Lower leg skin (tissue), 4 donors: ENCODE measurements around the gene TTC16. TPM values are rescaled to one million over a fixed set of nuclear protein-coding genes. Genes with fewer than 3 reads are reported as not detected.

Experiments
- DNase-seq, 2 donors: peaks; one replicate each; pipeline ENCODE4 v3.0.0-alpha.2; 2019; ENCODE audit warnings: low spot score in 2 of 2
- H3K4me3 ChIP-seq: fragments of 200-600 bp; sonication (generic); 2 replicates; pipeline ENCODE4 v1.5.1; 2017; ENCODE audit warnings: mild to moderate bottlenecking, low read depth; ENCODE audit not compliant: poor library complexity, severe bottlenecking
- POLR2A ChIP-seq, 2 donors: fragments of 450-650 bp; IDR thresholded peaks; one replicate each; pipeline ENCODE4 v1.6.1; 2016 to 2017; ENCODE audit warnings: antibody characterized with exemption in 2 of 2, mild to moderate bottlenecking in 1 of 2, moderate library complexity in 1 of 2
- WGBS, 2 donors: methylation state at CpG; one replicate each; pipeline ENCODE4 v1.1.5; 2018; 5-methylcytosine and 5-hydroxymethylcytosine counted together
- intact Hi-C: fragments of 100-400 bp; cut with DNase I; formaldehyde crosslinking; loops from one replicate; pipeline ENCODE4 v1.15.0; 2023; ENCODE audit warnings: low total_unique reads
- total RNA-seq, 4 donors: library from RNA; depleted of rRNA; stranded (reverse); fragments of >200 nt; gene quantifications; one replicate each; pipeline ENCODE4 v1.1.0, GENCODE V29; 2016
- TF ChIP-seq, protein P1 (sequence below), 3 donors: fragments of 450-650 bp; IDR thresholded peaks; one replicate each; pipeline ENCODE4 v1.5.1; 2016; ENCODE audit warnings: antibody characterized with exemption in 3 of 3, mild to moderate bottlenecking in 3 of 3, moderate library complexity in 2 of 3

TTC16 gene
- total RNA-seq, 4 donors from 2014 or later: 0.25 TPM; not detected in 3

DNA sequence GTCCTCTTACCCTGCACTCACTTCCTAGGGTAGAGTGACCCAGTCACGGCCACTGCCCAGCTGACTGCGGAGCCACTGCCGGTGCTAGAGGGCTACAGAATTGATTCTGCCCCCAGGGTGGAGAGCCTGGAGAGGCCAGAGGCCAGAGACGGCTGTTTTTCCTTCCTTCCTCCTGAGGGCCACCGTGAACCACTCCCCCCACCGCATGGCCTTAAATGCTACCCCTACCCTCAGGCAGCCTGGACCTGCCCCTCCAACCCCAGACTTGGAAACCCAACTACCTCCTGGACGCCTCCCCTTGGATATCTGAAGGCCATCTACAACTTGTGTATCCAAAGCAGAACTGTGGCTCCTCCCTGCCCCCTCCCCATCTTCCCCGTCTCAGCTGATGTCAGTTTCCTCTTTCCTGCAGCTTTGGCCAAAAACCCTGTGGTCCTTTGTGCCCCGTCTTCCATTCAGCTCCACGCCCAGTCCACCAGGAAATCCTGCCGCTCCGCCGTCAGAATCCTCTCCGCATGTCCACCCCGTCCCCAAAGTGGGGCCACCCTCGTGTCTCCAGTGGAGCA lies 46.3 kb downstream of the TTC16 start:
- DNase-seq: peak in 1 of 2 donors; percentile 88
- intact Hi-C loops: no loop called here
- TF ChIP-seq, protein P1, sequence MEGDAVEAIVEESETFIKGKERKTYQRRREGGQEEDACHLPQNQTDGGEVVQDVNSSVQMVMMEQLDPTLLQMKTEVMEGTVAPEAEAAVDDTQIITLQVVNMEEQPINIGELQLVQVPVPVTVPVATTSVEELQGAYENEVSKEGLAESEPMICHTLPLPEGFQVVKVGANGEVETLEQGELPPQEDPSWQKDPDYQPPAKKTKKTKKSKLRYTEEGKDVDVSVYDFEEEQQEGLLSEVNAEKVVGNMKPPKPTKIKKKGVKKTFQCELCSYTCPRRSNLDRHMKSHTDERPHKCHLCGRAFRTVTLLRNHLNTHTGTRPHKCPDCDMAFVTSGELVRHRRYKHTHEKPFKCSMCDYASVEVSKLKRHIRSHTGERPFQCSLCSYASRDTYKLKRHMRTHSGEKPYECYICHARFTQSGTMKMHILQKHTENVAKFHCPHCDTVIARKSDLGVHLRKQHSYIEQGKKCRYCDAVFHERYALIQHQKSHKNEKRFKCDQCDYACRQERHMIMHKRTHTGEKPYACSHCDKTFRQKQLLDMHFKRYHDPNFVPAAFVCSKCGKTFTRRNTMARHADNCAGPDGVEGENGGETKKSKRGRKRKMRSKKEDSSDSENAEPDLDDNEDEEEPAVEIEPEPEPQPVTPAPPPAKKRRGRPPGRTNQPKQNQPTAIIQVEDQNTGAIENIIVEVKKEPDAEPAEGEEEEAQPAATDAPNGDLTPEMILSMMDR (IDR thresholded peaks at IDR 0.05): no peak
- no peak for TF ChIP-seq POLR2A (IDR thresholded peaks at IDR 0.05)
- 43 to 52% methylated on average over 16 of the region's 16 CpGs for WGBS, 2 donors
- no peak overlapping the region for H3K4me3 ChIP-seq

GRCh38 chr9:127763918-127764384 lies 48.1 kb downstream of the TTC16 start:
- intact Hi-C loops: no loop called here
- no peak overlapping the region for H3K4me3 ChIP-seq
- 50 to 69% methylated on average over 7 of the region's 7 CpGs for WGBS, 2 donors
- no peak for DNase-seq
- TF ChIP-seq, protein P1 (IDR thresholded peaks at IDR 0.05): no peak
- no peak for TF ChIP-seq POLR2A (IDR thresholded peaks at IDR 0.05)

DNA sequence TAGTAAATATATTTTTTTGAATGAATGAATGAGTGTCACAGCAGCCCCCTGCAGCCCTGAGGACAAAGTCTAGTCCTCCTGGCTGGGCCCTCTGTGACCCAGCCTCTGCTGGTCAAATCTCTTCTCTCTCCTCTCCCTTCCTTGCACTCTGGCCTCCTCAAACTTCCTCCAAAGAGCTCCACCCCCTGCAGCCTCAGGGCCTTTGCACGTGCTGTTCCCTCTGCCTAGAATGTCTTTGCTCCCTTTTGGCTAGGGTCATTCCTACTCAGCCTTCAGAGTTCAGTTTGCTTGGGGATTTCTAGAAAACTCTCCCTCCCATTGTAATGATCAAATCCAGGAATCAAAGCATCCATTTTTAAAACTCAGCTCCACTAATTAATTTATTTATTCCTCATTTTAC lies 49.5 kb downstream of the TTC16 start:
- intact Hi-C loops: no loop called here
- H3K4me3 ChIP-seq: no peak overlapping the region
- WGBS, 2 donors: 74 to 77% methylated on average over 1 of the region's 1 CpG
- DNase-seq: no peak
- TF ChIP-seq, protein P1 (IDR thresholded peaks at IDR 0.05): no peak
- TF ChIP-seq POLR2A (IDR thresholded peaks at IDR 0.05): no peak

GRCh38 chr9:127767410-127767809 lies 51.5 kb downstream of the TTC16 start:
- intact Hi-C loops: no loop called here
- 64 to 81% methylated on average over 3 of the region's 3 CpGs for WGBS, 2 donors

GRCh38 chr9:127767909-127768331 lies 52.0 kb downstream of the TTC16 start:
- WGBS, 2 donors: 43 to 57% methylated on average over 13 of the region's 13 CpGs
- no peak overlapping the region for H3K4me3 ChIP-seq
- intact Hi-C loops: no loop called here
- no peak for TF ChIP-seq POLR2A (IDR thresholded peaks at IDR 0.05)
- TF ChIP-seq, protein P1 (IDR thresholded peaks at IDR 0.05): no peak
- no peak for DNase-seq

More at GRCh38 chr9:127767410-127767809, 51.5 kb downstream of the TTC16 start:
- no peak overlapping the region for H3K4me3 ChIP-seq
- DNase-seq: no peak
- TF ChIP-seq, protein P1 (IDR thresholded peaks at IDR 0.05): no peak
- no peak for TF ChIP-seq POLR2A (IDR thresholded peaks at IDR 0.05)

- TF ChIP-seq, protein P1 (IDR thresholded peaks at IDR 0.05): no peak
- TF ChIP-seq POLR2A (IDR thresholded peaks at IDR 0.05): no peak
- H3K4me3 ChIP-seq: no peak overlapping the region
- 67 to 70% methylated on average over 8 of the region's 8 CpGs for WGBS, 2 donors
- intact Hi-C loops: no loop called here
- DNase-seq: no peak
Observed at GRCh38 chr9:127768698-127769097, 52.8 kb downstream of the TTC16 start.
